Heart left ventricle (tissue), 13 donors: ENCODE data around the gene GPC2.

Experiments used
- CTCF ChIP-seq, 12 donors: fragments of 200-600 bp; sonication (generic) in 4 of 12; IDR thresholded peaks; one replicate each; pipeline versions ENCODE4 v1.5.0 to v1.8.0; 2018 to 2022; ENCODE audit warnings: antibody characterized with exemption in 12 of 12, mild to moderate bottlenecking in 5 of 12
- POLR2A ChIP-seq, 2 donors: fragments of 450-650 bp; IDR thresholded peaks; one replicate each; pipeline ENCODE4 v1.6.1; 2017; ENCODE audit warnings: antibody characterized with exemption in 2 of 2, mild to moderate bottlenecking in 2 of 2, moderate library complexity in 2 of 2
- donor health status: ischemic (EF 13 %, LVEDD 7.1; RV severe dilation, severe dysfunction).
- donor health status: DM: no; HTN: yes; CAD: no.
- donor health status: DM: no; HTN: no; CAD: no.
- donor health status: ischemic (EF 25% LVEDD 6.9; RV normal size, moderate dysfunction).
- donor health status: ischemic (EF 25% LVEDD 5.7; RV mildly dilated, moderate dysfunction).
- donor health status: ischemic (EF 35%, LVEDD 5.7; RV mildly dilated, moderate dysfunction).
- donor health status: nonischemic (EF 11% LVEDD 7.7; RV severe dilation, severe dysfunction).
- donor health status: DM: yes; HTN: yes; CAD: no.
- donor health status: PGD.
- donor health status: ischemic (EF 29% LVEDD 5.4; RV normal size, mild dysfunction).
- donor health status: nonischemic (EF 23%, LVEDD 6.1; RV moderate dilation, normal function).

DNA sequence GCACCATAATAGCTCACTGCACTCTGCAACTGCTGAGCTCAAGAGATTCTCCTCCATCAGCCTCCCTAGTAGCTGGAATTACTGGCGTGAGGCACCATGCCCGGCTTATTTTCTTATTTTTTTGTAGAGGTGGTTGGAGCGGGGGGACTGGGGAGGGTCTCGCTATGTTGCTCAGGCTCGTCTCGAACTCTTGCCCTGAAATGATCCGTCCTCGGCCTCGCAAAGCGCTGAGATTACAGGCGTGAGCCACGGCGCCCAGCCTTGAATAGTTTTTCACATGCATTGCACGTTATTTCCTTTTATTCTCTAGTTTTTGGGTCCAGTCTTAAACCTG lies 29.0 kb downstream of the GPC2 start:
- TF ChIP-seq CTCF (IDR thresholded peaks at IDR 0.05) (no peak), POLR2A (IDR thresholded peaks at IDR 0.05) (no peak)
